Fibroblast of peridontal ligament (primary cell): ENCODE results near the gene NSL1.
"Not testable (repeated sequence)": the region's sequence is repeated elsewhere in the genome, so short reads cannot be mapped to it uniquely, and the experiment has no call there.

Source experiments
- DNase-seq: peaks from one replicate; pipeline ENCODE4 v3.0.0-alpha.2; 2010; ENCODE audit errors: extremely low read depth

NSL1 gene, protein sequence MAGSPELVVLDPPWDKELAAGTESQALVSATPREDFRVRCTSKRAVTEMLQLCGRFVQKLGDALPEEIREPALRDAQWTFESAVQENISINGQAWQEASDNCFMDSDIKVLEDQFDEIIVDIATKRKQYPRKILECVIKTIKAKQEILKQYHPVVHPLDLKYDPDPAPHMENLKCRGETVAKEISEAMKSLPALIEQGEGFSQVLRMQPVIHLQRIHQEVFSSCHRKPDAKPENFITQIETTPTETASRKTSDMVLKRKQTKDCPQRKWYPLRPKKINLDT

DNA sequence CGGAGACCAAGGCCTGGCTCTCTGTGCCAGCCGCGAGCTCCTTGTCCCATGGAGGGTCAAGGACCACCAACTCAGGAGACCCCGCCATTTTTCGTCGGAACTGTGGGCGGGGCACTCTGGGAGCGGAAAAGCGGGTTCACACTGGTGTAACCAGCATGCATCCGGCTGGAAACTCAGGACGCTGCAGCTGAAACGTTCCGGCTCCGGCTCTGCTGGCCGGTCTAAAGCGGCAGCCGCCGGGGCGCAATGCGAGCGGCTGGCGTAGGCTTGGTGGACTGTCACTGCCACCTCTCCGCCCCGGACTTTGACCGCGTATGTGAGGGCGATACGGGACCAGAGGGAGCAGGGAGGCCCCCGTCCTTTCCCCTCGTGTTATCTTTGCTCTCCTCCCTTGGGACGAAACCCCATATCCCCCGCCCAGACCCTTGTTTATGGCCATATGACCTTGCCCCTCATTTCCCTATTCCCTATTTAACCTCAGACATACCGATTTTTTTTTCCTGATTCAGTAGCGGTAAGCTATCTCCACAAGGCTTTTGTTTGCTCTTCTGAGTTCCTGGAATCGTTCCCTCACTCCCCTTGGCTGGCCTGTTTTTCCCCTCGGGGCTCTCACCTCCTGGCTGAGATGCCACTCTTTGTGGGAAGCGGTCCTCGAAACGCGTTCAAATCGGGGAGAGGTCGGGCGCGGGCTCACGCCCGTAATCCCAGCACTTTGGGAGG is at the start of gene NSL1, which contains the start of gene TATDN3:
TSS of gene NSL1 (minus strand) at position 102 of the 720 bp plus-strand sequence. CDS start at position 88, 14 bp downstream.
TSS of gene TATDN3 (plus strand) at position 219 of the 720 bp plus-strand sequence. CDS start at position 247, 28 bp downstream.
- DNase-seq: peak; percentile 94

DNA sequence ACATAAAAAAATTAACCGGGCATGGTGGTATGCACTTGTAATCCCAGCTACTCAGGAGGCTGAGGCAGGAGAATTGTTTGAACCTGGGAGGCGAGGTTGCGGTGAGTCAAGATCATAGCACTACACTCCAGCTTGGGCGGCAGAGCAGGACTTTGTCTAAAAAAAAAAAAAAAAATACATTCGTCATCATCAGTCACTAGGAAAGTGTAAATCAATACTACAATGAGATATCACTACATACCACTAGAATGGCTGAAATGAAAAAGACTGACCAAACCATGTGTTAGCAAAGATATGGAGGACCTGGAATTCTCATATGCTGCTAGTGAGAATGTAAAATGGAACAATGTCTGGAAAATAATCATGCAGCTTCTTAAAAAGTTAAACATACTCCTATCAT is 46.6 kb upstream of the NSL1 start:
- DNase-seq: no peak

DNA sequence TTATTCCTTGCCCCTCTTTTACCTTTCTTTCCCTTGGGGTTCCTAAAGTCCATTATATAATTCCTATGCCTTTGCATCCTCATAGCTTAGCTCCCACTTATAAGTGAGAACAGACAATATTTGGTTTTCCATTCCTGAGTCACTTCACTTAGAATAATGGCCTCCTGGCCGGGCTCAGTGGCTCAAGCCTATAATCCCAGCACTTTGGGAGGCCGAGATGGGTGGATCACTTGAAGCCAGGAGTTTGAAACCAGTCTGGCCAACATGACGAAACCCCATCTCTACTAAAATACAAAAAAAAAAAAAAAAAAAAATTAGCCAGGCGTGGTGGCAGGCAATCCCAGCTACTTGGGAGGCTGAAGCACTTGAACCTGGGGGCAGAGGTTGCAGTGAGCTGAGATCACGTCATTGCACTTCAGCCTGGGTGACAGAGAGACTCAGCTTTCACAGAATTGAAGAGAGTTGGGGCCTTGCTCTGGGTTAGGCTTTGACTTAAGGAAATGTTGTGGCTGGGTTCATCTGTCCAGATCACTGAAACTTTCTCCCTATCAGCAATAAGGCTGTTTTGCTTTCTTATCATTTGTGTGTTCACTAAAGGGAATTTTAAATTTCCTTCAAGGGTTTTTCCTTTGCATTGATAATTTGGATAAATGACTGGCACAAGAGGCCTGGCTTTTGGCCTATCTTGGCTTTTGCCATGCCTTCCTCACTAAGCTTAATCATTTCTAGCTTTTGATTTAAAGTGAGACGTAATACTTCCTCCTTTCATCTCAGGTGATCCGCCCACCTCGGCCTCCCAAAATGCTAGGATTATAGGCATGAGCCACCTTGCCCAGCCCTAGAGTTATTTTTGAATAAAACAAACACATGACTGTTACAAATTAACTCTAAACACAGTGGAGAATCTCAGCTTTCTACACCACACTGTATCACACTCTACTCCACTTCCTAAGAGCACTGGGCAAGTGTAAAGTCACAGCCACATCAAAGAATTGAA is 41.9 kb upstream of the NSL1 start:
- not testable (repeated sequence) for DNase-seq

- no peak for DNase-seq
These were observed 36.8 kb upstream of the NSL1 start for GRCh38 chr1:212828395-212828794.

DNA sequence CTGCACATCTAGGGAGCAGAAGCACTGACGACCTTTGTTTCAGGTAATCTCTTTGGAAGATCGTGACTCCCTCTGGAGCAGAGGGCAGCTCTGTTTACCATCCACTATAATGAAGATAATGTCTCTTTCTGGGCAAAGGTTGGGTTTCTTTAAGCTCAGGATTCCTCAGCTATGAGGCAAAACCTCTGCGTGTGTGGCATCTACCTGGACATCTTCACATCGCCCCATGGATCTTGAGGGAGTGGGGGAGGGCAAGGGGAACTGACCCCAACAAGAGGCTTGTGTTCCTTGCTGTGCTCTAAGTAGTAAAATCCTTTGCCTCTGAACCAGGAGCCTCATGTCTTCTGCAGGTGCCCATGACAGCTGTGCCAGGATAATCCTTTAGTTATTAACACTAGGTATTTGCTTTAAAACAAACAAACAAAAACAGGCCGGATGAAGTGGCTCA is 36.3 kb upstream of the NSL1 start:
- DNase-seq: no peak

DNA sequence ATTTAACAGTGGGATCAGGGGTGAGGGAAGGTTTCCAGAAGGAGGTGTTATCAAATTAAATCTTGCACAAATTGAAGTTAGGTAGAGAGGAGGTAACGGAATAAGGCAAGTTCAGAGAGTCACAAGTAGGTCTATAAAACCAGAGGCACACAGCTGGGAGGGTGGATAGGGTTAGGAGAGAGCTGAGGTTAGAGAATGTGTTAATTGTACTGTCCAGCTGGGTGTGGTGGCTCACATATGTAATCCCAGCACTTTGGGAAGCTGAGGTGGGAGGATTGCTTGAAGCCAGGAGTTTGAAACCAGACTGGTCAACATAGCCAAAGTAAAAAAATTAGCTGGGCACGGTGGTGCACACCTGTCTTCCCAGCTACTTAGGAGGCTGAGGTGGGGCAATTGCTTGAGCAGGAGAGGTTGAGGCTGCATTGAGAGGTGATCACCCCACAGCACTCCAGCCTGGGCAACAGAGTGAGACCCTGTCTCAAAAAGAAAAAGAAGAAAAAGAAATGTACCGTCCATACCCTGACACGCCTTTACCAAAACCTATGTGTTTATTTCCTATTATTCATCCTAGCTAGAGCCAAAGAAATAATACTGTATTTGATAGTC is 35.7 kb upstream of the NSL1 start:
- DNase-seq: no peak

DNA sequence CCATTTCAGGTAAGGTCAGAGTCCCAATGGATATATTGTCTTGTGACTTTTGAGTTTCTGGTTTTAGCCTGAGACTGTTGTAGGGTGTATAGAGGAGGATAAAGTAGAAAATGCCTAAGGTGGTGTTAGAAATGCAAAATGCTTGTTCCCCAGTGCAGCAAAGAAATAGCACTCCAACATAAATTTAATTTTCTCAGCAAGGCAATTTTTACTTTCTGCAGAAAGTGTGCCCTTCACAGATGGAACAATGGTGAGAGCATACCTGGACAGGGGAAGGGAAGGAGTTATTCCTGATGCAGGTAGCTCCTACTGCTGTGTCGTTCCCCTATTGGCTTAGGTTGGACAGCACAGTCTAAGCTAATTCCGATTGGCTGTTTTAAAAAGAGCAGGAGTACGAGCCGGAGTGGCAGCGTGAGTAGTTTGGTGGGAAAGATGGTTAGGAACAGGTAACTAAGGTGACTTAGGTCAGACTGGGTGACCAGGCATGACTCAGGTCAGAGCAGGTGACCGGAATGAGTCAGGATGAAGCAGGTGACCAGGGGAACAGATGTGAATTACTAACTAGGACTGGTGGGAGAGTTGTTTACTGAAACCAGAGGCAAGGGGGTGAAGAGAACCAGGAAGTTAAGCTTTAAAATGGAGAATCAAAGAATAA is 34.3 kb upstream of the NSL1 start:
- no peak for DNase-seq

GRCh38 chr1:212824201-212824600 is 32.6 kb upstream of the NSL1 start:
- DNase-seq: no peak

DNA sequence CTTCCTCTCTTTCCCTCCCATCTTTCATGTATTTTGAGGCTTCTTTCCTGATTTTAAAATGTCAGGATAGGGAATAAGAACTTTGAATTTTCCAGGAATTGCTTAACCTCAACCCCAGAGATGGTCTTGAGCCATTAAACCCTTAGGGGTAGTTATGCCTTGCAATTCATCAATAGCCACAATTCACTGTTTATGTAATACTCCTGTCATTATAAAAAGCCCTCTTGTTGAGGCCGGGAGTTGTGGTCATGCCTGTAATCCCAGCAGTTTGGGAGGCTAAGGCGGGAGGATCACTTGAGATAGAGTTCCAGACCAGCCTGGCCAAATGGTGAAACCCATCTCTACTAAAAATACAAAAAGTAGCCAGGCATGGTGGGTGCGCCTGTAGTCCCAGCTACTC is 31.4 kb upstream of the NSL1 start:
- no peak for DNase-seq

GRCh38 chr1:212820969-212821368 is 29.4 kb upstream of the NSL1 start:
- no peak for DNase-seq

GRCh38 chr1:212819726-212820125 is 28.1 kb upstream of the NSL1 start:
- DNase-seq: no peak

- no peak for DNase-seq
These were observed 25.1 kb upstream of the NSL1 start for GRCh38 chr1:212816567-212817278.

DNA sequence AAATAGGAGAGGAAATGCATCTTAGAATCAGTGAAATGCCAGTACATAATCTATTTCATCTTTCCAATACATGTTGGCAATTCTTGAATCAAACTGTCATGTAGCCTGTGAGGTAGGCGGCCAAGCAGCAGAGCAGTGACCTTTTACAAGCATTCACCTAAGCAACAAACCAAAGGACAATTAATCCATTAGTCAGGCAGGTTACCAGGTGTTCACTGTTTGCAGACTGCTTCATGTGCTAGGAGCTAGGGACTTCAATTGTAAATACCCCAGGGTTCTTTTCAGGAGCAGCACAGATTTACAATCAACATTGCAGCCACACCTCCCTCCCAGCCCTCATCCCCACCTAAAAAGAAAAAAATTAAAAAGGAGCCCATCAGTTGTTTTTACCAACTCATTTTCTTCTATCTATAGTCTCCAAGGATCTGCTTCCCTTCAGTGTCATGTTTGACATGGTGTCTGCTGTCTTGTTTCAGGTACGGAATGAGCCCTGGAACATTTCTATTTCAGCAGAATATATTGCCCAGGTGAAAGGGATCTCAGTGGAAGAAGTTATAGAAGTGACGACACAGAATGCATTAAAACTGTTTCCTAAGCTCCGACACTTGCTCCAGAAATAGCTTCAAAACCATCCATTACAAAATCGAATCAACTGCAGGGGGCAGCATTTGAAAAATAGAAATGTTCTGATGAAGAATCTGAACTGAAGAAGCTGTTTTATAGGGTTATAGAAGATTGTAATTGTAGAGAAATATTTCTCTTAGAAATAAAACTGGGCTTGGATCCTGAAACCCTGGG is 23.2 kb upstream of the NSL1 start:
- DNase-seq: peak; percentile 40

GRCh38 chr1:212805767-212806166 is 14.2 kb upstream of the NSL1 start:
- DNase-seq: no peak

- DNase-seq: no peak
These were observed 6.1 kb upstream of the NSL1 start for GRCh38 chr1:212797681-212798080.

DNA sequence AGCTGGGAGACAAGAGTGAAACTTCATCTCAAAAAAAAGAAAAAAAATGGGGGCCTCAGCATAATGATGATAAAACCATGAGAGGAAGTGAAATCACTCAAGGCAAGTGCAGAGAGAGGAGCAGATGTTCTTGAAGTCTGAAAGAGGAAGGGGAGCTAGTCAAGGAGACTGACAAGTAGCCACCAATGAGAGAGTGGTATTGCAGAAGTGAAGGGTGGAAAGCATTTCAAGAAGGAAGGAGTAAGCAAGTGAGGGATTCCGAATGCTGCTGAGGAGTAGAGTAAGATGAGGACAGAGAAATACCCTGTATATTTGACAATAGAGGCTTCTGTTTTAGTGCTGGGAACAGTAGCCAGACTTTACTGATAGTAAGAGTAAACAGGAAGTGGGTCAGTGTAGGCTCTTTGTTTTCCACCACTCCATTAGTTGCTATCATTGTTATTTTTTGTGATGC is 3.0 kb upstream of the NSL1 start:
- no peak for DNase-seq

- DNase-seq: no peak
These were observed 875 bp upstream of the NSL1 start for GRCh38 chr1:212792396-212792908.

GRCh38 chr1:212791261-212791675 is 309 bp downstream of the NSL1 start:
- peak; percentile 78 for DNase-seq

- DNase-seq: no peak
These were observed 5.7 kb downstream of the NSL1 start for GRCh38 chr1:212785871-212786270.
